ENCODE data around the gene ZNF436. TPM values are rescaled to one million over a fixed set of nuclear protein-coding genes. Genes with fewer than 3 reads are reported as not detected.
A peak's percentile ranks its signal among the peaks of the same experiment; 100 is the strongest.

The ZNF436 gene
- total and polyA plus RNA-seq, 2 experiments from 2014 or later: 0.23 to 1.0 TPM

- H2AFZ ChIP-seq: no peak overlapping the region
- H3K36me3 Mint-ChIP-seq (ENCODE audit: low read depth): peaks cover 23% of the 10 kb centered on the region
- H3K27ac ChIP-seq (ENCODE audit: low read depth): no peak overlapping the region
- H3K79me2 ChIP-seq (replicated peaks; ENCODE audit: insufficient read depth): no peaks in the 10 kb centered on the region
- H3K9me2 ChIP-seq (ENCODE audit: insufficient read depth): no peaks in the 10 kb centered on the region
- H3K27me3 Mint-ChIP-seq (ENCODE audit: insufficient read depth, low read depth, poor library complexity): peaks cover 100% of the 10 kb centered on the region
- no peaks in the 10 kb centered on the region for H3K4me1 Mint-ChIP-seq
- peaks cover 31% of the 10 kb centered on the region for H3K9me3 Mint-ChIP-seq
- H3K4me2 ChIP-seq: no peak overlapping the region
- 0 out of 2 replicates have a peak, but pooled peaks cover 3% of the 10 kb centered on the region for H3F3A ChIP-seq (replicated peaks; ENCODE audit: low read depth)
- H3K36me3 ChIP-seq (ENCODE audit: insufficient read depth): peaks cover 12% of the 10 kb centered on the region
- H3K27ac Mint-ChIP-seq: no peak overlapping the region
- peaks cover 98% of the 10 kb centered on the region for H3K27me3 ChIP-seq (ENCODE audit: insufficient read depth)
- ATAC-seq (no peak), DNase-seq (ENCODE audit: low spot score) (no peak)
- peaks cover 34% of the 10 kb centered on the region for H4K20me1 ChIP-seq (replicated peaks; ENCODE audit: insufficient read depth)
- no peak overlapping the region for H3K4me3 ChIP-seq
- TF ChIP-seq CTCF (conservative IDR thresholded peaks at IDR 0.05; ENCODE audit: low read depth in 2 of 2): no peak
- no peak for TF ChIP-seq EZH2 (IDR thresholded peaks at IDR 0.05; ENCODE audit: low read depth, unreplicated experiment)
- TF ChIP-seq CREB1 (CRISPR knock-in tag; IDR thresholded peaks at IDR 0.05; ENCODE audit: low read depth): no peak
- TF ChIP-seq EZH2phosphoT487 (IDR thresholded peaks at IDR 0.05; ENCODE audit: unreplicated experiment): no peak
- no peak for TF ChIP-seq ZNF114 (CRISPR knock-in tag; IDR thresholded peaks at IDR 0.05)
- no peak for TF ChIP-seq STAT1 (IDR thresholded peaks at IDR 0.05; ENCODE audit: unreplicated experiment)
- no peak overlapping the region for H3K4me3 Mint-ChIP-seq
- H3K4me1 ChIP-seq (ENCODE audit: insufficient read depth): no peaks in the 10 kb centered on the region
Observed at GRCh38 chr1:23356471-23357137, 13.0 kb downstream of the ZNF436 start.

GRCh38 chr1:23354245-23354644, 15.4 kb downstream of the ZNF436 start:
- H3K36me3 ChIP-seq (ENCODE audit: insufficient read depth): no peaks in the 10 kb centered on the region; the same call in 1 of the 2 replicates
- ATAC-seq (no peak), DNase-seq (ENCODE audit: low spot score) (peak; percentile 31)
- H4K20me1 ChIP-seq (replicated peaks; ENCODE audit: insufficient read depth): peaks cover 40% of the 10 kb centered on the region
- H3K4me1 ChIP-seq (ENCODE audit: insufficient read depth): no peaks in the 10 kb centered on the region
- Mint-ChIP-seq H3K4me3 (no peak overlapping the region), H3K27me3 (ENCODE audit: insufficient read depth, low read depth, poor library complexity) (peaks cover 99% of the 10 kb centered on the region), H3K27ac (no peak overlapping the region), H3K4me1 (no peaks in the 10 kb centered on the region), H3K36me3 (ENCODE audit: low read depth) (no peaks in the 10 kb centered on the region), H3K9me3 (peaks cover 7% of the 10 kb centered on the region)
- no peaks in the 10 kb centered on the region for H3K9me2 ChIP-seq (ENCODE audit: insufficient read depth)
- no peak overlapping the region for H3K4me2 ChIP-seq
- H3K27me3 ChIP-seq (ENCODE audit: insufficient read depth): peaks cover 98% of the 10 kb centered on the region
- no peaks in the 10 kb centered on the region for H3K79me2 ChIP-seq (replicated peaks; ENCODE audit: insufficient read depth)
- H2AFZ ChIP-seq: no peak overlapping the region
- no peak overlapping the region for H3K27ac ChIP-seq (ENCODE audit: low read depth)
- TF ChIP-seq CTCF (conservative IDR thresholded peaks at IDR 0.05; ENCODE audit: low read depth in 2 of 2) (peak; percentile 15 to 39; a peak in 3 of 4 replicates), POLR2AphosphoS5 (IDR thresholded peaks at IDR 0.05; ENCODE audit: low read depth) (no peak)
- H3K4me3 ChIP-seq: no peak overlapping the region
- 0 out of 2 replicates have a peak, but pooled peaks cover 3% of the 10 kb centered on the region for H3F3A ChIP-seq (replicated peaks; ENCODE audit: low read depth)

Measured in GM23338 (cell line).